Transverse colon (tissue), 4 donors: ENCODE measurements around the gene MSRB2. TPM values are rescaled to one million over a fixed set of nuclear protein-coding genes. Genes with fewer than 3 reads are reported as not detected.
"Not testable (repeated sequence)": the region's sequence is repeated elsewhere in the genome, so short reads cannot be mapped to it uniquely, and the experiment has no call there.

Experiments
- DNase-seq: peaks from one replicate; pipeline ENCODE4 v3.0.0-alpha.2; 2019
- H3K27ac ChIP-seq, 4 donors: fragments of 200-600 bp; sonication (generic); 2 replicates each; pipeline ENCODE4 v1.5.1; 2016 to 2018; ENCODE audit warnings: inconsistent platforms in 4 of 4
- H3K27me3 ChIP-seq: fragments of 200-600 bp; sonication (generic); 2 replicates; pipeline ENCODE4 v1.5.1; 2017; ENCODE audit warnings: inconsistent platforms
- H3K36me3 ChIP-seq, 4 donors: fragments of 200-600 bp; sonication (generic); 2 replicates each; pipeline ENCODE4 v1.5.1; 2017 to 2019; ENCODE audit warnings: inconsistent platforms in 4 of 4
- H3K4me1 ChIP-seq, 4 donors: fragments of 200-600 bp; sonication (generic); 2 replicates each; pipeline ENCODE4 v1.5.1; 2017 to 2020; ENCODE audit warnings: inconsistent platforms in 4 of 4
- H3K4me3 ChIP-seq, 4 donors: fragments of 200-600 bp; sonication (generic); 1 replicate in 1 of 4; 2 replicates in 3 of 4; pipeline versions ENCODE4 v1.5.1 to v1.6.1; 2017 to 2019; ENCODE audit warnings: inconsistent platforms in 4 of 4
- H3K9me3 ChIP-seq, 2 donors: fragments of 200-600 bp; sonication (generic); 2 replicates each; pipeline ENCODE4 v1.5.1; 2017 to 2019; ENCODE audit warnings: inconsistent platforms in 2 of 2
- CTCF ChIP-seq, 5 experiments: fragments of 200-600 bp in 3 of 5; fragments of 450-650 bp in 2 of 5; sonication (generic) in 3 of 5; IDR thresholded peaks; 1 replicate in 2 of 5; 2 replicates in 3 of 5; pipeline ENCODE4 v1.5.1; 2016 to 2017; ENCODE audit warnings: antibody characterized with exemption in 5 of 5, inconsistent platforms in 3 of 5, mild to moderate bottlenecking in 2 of 5, moderate library complexity in 1 of 5
- EP300 ChIP-seq: sonication (generic); formaldehyde crosslinking; IDR thresholded peaks from one replicate; pipeline ENCODE4 v1.6.1; 2017; ENCODE audit warnings: antibody characterized with exemption, low read depth
- POLR2A ChIP-seq: fragments of 450-650 bp; IDR thresholded peaks from one replicate; pipeline ENCODE4 v1.6.1; 2016; ENCODE audit warnings: antibody characterized with exemption, mild to moderate bottlenecking, moderate library complexity
- POLR2AphosphoS5 ChIP-seq, 3 donors: sonication (generic); formaldehyde crosslinking; IDR thresholded peaks; one replicate each; pipeline ENCODE4 v1.6.1; 2016; ENCODE audit warnings: antibody characterized with exemption in 3 of 3
- WGBS, 2 donors: methylation state at CpG; one replicate each; pipeline ENCODE4 v1.1.5; 2018; ENCODE audit warnings: low coverage in 1 of 2; 5-methylcytosine and 5-hydroxymethylcytosine counted together
- in situ Hi-C, 4 donors: fragments of 200-750 bp; cut with MboI; loops; one replicate each; pipeline versions ENCODE4 v1.15.0 to v1.15.1; 2017; ENCODE audit warnings: low sequenced_read_pairs in 3 of 4, low pct_ligation_motif_present in 1 of 4, low pct_unique_long_range_greater_than_20kb in 1 of 4
- intact Hi-C: fragments of 100-400 bp; cut with DNase I; formaldehyde crosslinking; loops from one replicate; pipeline ENCODE4 v1.15.1; 2023; ENCODE audit warnings: low total_unique reads
- total RNA-seq, 4 donors: library from RNA; depleted of rRNA; stranded (reverse); fragments of >200 nt; gene quantifications; one replicate each; pipeline ENCODE4 v1.1.0, GENCODE V29; 2016

The MSRB2 gene
- total RNA-seq, 4 donors from 2014 or later, result 7.5 to 29.1 (median 19.2) TPM

GRCh38 chr10:23067337-23067736 is 28.0 kb upstream of the MSRB2 start:
- Histone ChIP-seq H3K4me3 (no peak overlapping the region), H3K9me3 (no peaks in the 10 kb centered on the region), H3K27ac (no peak overlapping the region), H3K27me3 (no peaks in the 10 kb centered on the region), H3K4me1 (peaks cover 4 to 22% (median 19%) of the 10 kb centered on the region in 4 donors), H3K36me3 (no peaks in the 10 kb centered on the region)
- no peak for TF ChIP-seq POLR2AphosphoS5 (IDR thresholded peaks at IDR 0.05)
- no peak for TF ChIP-seq POLR2A
- no peak for TF ChIP-seq CTCF (IDR thresholded peaks at IDR 0.05)
- no peak for TF ChIP-seq EP300
- 86 to 100% methylated on average over 1 to 12 of the region's 12 CpGs for WGBS, 2 donors
- no peak for DNase-seq
- intact Hi-C loops (loop anchor here (10.0 kb wide), 1 partner anchor 1063 kb away; the partner anchor contains the start of gene DNAJC1), in situ Hi-C loops (no loop called here)

DNA sequence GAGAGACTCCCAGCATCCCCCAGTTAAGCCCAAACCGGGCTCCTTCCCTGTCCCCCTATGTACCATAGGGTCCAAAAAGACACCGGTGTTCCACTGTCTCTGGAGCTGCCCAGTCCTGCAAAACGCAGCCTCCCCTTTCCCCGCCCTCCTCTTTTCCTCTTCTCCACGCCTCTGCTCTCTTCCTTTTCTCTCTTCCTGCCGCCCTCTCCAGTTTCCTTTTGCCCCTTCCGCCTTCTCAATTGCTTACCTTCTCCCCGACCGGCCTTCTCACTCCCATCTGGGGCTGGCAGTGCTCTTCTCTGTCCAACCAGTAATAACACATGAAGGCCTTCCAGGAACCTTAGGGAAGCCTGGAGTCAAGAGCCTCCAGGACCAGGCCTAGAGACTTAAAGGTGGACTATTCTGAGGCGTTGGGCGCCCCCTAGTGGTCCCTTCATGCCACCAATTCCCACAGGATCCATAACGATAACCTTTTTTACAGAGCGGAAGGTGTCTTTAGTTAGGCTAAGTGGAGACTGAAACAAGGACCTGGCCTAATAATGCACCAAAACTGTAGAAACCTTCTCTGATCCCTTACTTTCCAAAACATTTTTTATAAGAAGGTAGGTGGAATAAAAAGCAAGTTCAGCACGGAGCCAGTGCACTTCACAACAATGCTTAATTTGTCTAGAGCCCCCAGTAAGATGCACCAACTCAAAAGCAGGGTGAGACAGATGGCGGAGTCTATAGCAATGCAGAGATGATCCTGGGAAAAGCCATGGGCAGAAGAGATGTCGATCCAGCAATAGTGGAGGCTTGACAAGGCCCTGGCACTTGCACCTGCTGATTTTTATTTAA is 27.2 kb upstream of the MSRB2 start:
- peak; percentile 85 for DNase-seq
- Histone ChIP-seq H3K4me3 (no peak overlapping the region), H3K27me3 (no peaks in the 10 kb centered on the region), H3K4me1 (peaks cover 4 to 18% (median 15%) of the 10 kb centered on the region in 4 donors), H3K9me3 (no peaks in the 10 kb centered on the region), H3K27ac (no peak overlapping the region), H3K36me3 (no peaks in the 10 kb centered on the region)
- in situ Hi-C loops (no loop called here), intact Hi-C loops (loop anchor here (10.0 kb wide), 1 partner anchor 1063 kb away; the partner anchor contains the start of gene DNAJC1)
- TF ChIP-seq EP300, result no peak
- TF ChIP-seq POLR2A, result no peak
- TF ChIP-seq CTCF (IDR thresholded peaks at IDR 0.05), result peak; percentile 60 to 87 (median 83)
- 43 to 53% methylated on average over 13 to 16 of the region's 16 CpGs for WGBS, 2 donors

DNA sequence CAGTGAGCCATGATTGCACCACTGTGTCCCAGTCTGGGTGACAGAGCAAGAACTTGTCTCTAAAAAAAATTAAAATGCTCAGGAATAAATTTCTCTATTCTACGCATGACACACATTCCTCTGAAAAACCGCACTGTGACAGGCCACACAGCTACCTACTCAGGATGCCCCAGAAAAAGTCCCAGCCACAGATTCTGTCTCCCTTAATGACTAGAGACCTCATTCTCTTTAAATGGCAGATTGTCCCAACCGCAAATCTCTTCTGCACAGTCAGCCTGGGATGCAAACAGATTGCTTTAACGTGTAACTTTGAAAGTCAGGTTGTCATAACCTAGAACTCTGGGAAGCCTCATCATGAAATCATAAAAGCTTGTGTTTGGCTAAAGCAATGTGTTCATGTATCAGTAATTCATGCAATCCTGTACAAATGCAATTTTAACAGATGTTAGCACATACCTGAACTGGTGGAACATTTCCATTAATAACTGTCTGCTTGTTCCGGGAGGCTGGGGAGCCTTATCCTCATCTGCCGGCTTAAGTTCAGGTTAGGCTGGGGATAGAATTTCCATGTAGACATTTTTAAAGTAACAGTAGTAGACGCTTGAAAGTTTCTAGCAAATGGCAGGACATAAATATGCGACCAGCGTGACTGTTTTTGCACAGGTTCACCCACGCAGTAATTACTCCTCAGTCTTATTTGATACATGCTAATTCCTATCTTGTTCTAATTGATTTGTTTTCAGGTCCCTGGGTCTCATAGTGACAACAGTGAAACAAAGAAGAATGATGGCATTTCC is 26.2 kb upstream of the MSRB2 start:
- in situ Hi-C loops, result no loop called here

GRCh38 chr10:23070092-23070912 is 25.1 kb upstream of the MSRB2 start:
- H3K27me3 ChIP-seq, H3K27ac ChIP-seq, in situ Hi-C loops, H3K9me3 ChIP-seq, H3K4me3 ChIP-seq, H3K4me1 ChIP-seq, DNase-seq, intact Hi-C loops, H3K36me3 ChIP-seq: not testable (repeated sequence)
- WGBS, 2 donors, result 70 to 89% methylated on average over 3 to 12 of the region's 12 CpGs

More for the DNA sequence above, 26.2 kb upstream of the MSRB2 start:
- DNase-seq, result no peak
- no peaks in the 10 kb centered on the region for H3K27me3 ChIP-seq
- H3K4me3 ChIP-seq, result no peak overlapping the region
- intact Hi-C loops, result loop anchor here (10.0 kb wide), 1 partner anchor 1064 kb away; the partner anchor contains the start of gene DNAJC1
- H3K4me1 ChIP-seq, result peaks cover 4 to 16% (median 12%) of the 10 kb centered on the region in 4 donors
- no peaks in the 10 kb centered on the region for H3K36me3 ChIP-seq
- H3K9me3 ChIP-seq, result no peaks in the 10 kb centered on the region
- WGBS, 2 donors, result 72 to 78% methylated on average over 7 to 10 of the region's 10 CpGs
- no peak overlapping the region for H3K27ac ChIP-seq
- TF ChIP-seq EP300, result no peak
- no peak for TF ChIP-seq POLR2A
